SIG-M5 treated with dmso at 0.1 percent for 504 hours (cell line): Measurements from ENCODE around the gene KSR2.

Experiments
- DNase-seq: peaks from one replicate; lab custom pipeline; 2025; ENCODE audit not compliant: unreplicated experiment; lab: John Stamatoyannopoulos, UW

KSR2 gene

GRCh38 chr12:117547209-117547608 is 421.6 kb downstream of the KSR2 start:
- no peak for DNase-seq

DNA sequence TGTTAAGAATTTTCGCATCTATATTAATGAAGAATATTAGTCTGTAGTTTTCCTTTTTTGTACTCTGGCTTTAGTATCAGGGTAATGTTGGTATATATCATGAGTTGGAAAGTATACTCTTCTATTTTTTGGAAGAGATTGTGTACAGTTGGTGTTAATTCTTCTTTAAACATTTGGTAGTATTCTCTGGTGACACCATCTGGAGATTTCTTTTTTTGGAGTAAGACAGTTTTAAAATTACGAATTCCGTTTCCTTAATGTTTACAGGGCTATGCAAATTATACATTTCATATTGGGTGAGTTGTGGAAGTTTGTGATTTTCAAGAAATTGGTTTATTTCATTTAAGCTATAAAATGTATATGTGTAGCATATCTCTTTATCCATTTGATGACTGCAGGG is 423.6 kb downstream of the KSR2 start:
- DNase-seq: no peak

GRCh38 chr12:117540011-117540410 is 428.8 kb downstream of the KSR2 start:
- no peak for DNase-seq

GRCh38 chr12:117538926-117539325 is 429.9 kb downstream of the KSR2 start:
- DNase-seq: no peak

DNA sequence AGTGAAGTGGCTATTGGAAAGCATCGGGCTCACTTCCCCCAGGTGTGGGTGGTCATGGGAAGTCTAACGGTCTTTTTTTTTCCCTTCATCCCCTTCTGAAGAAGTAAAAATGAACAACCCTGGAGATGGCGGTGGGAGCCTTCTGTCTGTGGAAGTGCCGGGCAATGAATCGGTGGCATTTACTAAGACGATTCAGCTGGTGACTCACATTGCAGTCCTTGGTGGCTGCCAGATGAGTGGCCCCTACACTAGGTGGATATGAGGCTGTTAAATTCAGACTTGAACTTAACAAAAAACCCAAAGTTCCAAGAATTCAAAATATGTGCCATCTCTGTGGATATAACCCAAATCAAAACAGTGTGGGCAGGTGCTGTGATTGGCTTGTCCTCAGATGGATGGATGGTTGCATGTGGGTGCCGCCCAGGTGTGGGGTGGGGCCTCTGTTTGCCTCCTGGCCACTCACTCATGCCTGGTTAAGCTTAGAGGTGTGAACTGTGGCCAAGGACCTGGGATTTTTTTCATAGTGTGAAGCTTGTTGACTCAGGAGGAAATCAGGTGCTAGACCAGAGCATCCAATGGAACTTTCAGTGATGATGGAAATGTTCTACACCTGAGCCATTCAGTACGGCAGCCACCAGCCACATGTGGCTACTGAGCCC is 430.6 kb downstream of the KSR2 start:
- DNase-seq: no peak

- no peak for DNase-seq
These were observed 435.1 kb downstream of the KSR2 start for GRCh38 chr12:117533687-117534086.

- no peak for DNase-seq
These were observed 438.0 kb downstream of the KSR2 start for GRCh38 chr12:117530796-117531195.

- DNase-seq: no peak
These were observed 440.3 kb downstream of the KSR2 start for GRCh38 chr12:117528538-117528937.

GRCh38 chr12:117527479-117527855 is 441.3 kb downstream of the KSR2 start:
- no peak for DNase-seq

DNA sequence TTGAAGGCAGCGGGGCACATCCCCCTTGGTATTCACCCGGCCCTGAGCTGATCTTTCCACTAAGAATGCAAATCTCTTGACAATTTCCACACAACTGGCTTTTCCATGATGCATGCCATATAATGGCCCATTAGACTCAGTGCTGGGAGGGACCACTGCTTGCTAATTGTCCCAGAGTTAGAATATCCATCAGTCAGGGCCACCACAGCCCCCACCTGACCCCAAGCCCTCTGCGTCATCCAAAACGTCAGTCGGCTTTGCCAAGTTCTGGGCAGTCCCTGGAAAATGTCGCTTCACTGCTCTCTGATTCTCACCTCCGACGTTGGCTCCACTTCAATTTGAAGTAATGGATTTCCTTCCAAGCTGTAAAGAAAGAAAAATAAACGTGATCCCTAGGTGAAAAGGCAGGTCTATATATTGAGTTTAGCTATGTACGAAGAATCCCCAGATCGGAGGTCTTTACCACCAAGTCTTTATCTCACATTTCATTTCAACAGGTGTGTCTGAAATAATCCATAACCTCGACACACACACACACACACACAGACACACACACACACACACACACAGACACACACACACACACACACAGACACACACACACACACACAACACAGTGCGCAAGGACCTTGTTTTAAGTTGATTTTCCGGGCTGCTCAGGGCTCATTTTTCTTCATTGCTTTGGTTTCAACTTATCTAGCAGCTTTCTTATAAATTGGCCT is 441.9 kb downstream of the KSR2 start:
- DNase-seq: no peak

DNA sequence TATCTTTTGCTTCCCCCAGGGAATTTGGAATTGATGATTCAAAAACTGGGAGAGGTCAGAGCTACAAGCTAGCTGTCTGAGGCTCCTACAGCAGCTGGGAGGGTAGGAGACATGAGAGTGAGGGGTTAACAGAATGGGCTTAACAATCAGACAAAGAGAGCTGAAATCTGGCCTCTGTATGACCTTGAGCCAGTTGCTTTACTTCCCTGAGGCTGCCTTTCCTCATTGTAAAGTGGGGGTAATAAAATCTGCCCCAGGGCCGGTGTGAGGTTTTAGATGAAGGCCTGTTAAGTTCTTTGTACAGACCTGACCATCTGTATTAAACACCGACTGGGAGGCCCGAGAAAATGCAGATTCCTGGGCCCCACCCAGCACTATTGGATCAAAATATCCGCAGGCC is 443.0 kb downstream of the KSR2 start:
- no peak for DNase-seq

DNA sequence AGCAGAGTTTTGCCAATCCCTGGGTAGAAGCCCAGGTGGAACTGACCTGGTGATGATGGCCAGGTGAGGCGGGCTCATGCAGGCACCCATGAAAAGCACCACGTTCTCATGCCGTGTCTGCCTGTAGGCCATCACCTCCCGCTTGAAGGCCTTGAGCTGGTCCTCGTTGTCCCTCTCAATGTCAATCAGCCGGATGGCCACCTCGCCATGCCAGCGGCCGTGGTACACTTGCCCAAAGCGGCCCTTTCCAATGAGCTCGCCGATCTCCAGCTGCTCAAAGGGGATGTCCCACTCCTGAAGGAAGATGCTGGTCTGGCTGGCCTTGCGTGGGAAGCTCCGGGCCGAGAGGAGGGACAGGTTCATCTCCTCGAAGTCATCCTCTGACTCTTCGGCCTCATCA is 444.0 kb downstream of the KSR2 start:
- DNase-seq: no peak

DNA sequence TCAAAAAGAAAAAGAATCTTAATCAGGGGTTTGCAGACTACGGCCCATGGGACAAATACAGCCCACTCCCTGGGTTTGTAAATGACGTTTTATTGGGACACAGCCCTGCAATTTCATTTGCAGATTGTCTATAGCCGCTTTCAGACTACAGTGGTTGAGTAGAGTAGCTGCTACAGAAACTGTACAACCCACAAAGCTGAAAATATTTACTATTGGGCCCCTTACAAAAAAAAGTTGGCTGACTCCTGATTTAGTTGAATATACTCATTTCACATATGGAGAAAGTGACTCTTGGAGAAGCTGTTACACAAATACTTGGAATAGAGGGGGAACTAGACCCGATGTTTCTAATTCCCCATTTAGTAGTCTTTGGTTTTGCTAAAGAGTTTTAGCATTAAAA is 444.8 kb downstream of the KSR2 start:
- DNase-seq: no peak

- DNase-seq: no peak
These were observed 446.2 kb downstream of the KSR2 start for GRCh38 chr12:117522559-117522958.

DNA sequence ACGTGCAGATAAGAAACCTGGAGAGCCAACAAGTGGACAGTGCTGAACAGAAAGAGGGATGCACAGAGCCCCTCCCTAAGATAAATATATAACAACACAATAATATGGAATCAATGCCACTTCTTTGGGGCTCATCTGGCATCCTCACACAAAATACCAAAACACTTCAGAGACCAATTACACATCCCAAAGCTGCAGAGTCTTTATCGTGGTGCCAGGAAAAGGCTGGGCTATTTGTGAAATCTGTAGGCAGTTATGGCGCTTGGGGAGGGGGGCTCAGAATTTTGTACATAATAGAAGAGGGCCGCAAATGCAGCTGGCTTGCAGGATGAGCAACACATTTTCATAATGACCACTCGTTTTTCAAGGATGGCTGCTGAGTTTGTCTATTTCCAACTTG is 446.9 kb downstream of the KSR2 start:
- no peak for DNase-seq

DNA sequence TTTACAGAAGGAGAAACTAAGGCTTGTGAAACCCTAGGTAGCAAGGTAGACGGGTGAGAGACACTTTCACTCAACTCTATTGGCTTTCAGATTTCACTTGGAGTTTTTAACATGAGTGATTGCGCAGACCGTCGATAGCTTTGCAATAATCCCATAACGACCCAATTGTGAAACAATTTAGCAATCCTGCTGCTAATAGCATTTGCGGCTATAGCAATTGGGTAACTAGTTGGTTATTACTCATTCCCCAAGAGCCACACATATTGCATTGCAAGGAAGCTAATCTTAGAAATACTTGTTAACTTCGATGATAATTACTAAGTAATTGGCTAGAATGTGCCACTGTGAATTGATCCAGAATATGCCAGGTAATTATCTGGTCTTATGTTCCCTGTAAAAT is 447.4 kb downstream of the KSR2 start:
- peak; percentile 95 for DNase-seq

- no peak for DNase-seq
These were observed 450.1 kb downstream of the KSR2 start for GRCh38 chr12:117518594-117519270.

GRCh38 chr12:117517219-117517739 is 451.5 kb downstream of the KSR2 start:
- no peak for DNase-seq

DNA sequence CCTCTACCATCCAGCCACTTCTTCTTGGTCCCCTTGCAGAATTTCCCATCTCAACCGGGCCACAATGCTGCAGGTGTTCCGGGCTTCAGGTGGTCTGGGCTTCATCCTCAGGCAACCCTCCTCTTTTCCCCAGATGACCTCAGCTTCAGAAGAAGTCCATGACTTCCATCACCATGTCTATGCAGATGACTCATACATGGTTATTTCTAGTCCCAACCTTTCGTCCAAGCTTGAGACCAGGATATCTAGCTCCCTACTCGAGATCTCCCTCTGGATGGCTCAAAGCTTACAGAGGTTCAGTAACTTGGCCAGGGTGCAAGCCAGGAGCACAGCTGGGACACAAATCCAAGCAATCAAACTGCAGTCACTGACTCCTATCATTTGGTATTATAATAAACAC is 452.8 kb downstream of the KSR2 start:
- DNase-seq: no peak

DNA sequence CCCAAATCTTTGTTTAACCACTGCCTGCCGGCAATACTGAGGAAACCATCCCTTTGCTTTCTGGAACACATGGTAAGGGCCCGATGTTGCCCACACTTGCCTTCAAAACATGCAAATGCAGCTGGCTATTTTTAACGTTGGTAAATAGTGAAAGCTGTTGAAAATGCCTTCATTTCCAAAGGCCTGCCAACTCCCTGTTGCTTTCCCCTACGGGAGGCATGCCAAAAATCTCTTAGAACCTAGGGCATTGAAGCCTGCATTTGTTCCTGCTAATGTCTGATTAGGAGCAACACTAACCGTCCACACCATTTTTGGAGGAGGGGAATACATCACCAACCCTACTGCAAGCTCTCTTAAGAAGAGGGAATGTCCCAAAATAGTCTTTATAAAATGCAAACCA is 454.8 kb downstream of the KSR2 start:
- no peak for DNase-seq

- no peak for DNase-seq
These were observed 455.4 kb downstream of the KSR2 start for GRCh38 chr12:117513353-117513752.

GRCh38 chr12:117508468-117508867 is 460.3 kb downstream of the KSR2 start:
- no peak for DNase-seq
